ENCODE results near the gene AKT1. TPM values are rescaled to one million over a fixed set of nuclear protein-coding genes. Genes with fewer than 3 reads are reported as not detected.

Gene AKT1
- total and polyA plus RNA-seq, 2 of the 13 experiments (the other 11 are each of a cell fraction or from before 2014, with no cell fraction given) = 96.2 to 116 TPM

- TF ChIP-seq ZUFSP (CRISPR knock-in tag; IDR thresholded peaks at IDR 0.05; ENCODE audit: borderline replicate concordance) = no peak
- TF ChIP-seq, protein P1, sequence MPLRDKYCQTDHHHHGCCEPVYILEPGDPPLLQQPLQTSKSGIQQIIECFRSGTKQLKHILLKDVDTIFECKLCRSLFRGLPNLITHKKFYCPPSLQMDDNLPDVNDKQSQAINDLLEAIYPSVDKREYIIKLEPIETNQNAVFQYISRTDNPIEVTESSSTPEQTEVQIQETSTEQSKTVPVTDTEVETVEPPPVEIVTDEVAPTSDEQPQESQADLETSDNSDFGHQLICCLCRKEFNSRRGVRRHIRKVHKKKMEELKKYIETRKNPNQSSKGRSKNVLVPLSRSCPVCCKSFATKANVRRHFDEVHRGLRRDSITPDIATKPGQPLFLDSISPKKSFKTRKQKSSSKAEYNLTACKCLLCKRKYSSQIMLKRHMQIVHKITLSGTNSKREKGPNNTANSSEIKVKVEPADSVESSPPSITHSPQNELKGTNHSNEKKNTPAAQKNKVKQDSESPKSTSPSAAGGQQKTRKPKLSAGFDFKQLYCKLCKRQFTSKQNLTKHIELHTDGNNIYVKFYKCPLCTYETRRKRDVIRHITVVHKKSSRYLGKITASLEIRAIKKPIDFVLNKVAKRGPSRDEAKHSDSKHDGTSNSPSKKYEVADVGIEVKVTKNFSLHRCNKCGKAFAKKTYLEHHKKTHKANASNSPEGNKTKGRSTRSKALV (CRISPR knock-in tag; IDR thresholded peaks at IDR 0.05) = no peak
- TF ChIP-seq MAF1 (CRISPR knock-in tag; IDR thresholded peaks at IDR 0.05; ENCODE audit: borderline replicate concordance) = no peak
- TF ChIP-seq, protein P2, sequence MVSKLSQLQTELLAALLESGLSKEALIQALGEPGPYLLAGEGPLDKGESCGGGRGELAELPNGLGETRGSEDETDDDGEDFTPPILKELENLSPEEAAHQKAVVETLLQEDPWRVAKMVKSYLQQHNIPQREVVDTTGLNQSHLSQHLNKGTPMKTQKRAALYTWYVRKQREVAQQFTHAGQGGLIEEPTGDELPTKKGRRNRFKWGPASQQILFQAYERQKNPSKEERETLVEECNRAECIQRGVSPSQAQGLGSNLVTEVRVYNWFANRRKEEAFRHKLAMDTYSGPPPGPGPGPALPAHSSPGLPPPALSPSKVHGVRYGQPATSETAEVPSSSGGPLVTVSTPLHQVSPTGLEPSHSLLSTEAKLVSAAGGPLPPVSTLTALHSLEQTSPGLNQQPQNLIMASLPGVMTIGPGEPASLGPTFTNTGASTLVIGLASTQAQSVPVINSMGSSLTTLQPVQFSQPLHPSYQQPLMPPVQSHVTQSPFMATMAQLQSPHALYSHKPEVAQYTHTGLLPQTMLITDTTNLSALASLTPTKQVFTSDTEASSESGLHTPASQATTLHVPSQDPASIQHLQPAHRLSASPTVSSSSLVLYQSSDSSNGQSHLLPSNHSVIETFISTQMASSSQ (IDR thresholded peaks at IDR 0.05; ENCODE audit: low read depth) = no peak
- TF ChIP-seq, protein P2 (CRISPR knock-in tag; IDR thresholded peaks at IDR 0.05; ENCODE audit: borderline replicate concordance) = peak; percentile 54
- TF ChIP-seq ZNF256 (CRISPR knock-in tag; conservative IDR thresholded peaks at IDR 0.05) = 0 out of 2 replicates have a peak, but pooled peaks have one; percentile 31
- no peak; the same call in 1 of the 2 replicates for TF ChIP-seq HOMEZ (CRISPR knock-in tag; IDR thresholded peaks at IDR 0.05; ENCODE audit: low read depth)
- TF ChIP-seq, protein P3, sequence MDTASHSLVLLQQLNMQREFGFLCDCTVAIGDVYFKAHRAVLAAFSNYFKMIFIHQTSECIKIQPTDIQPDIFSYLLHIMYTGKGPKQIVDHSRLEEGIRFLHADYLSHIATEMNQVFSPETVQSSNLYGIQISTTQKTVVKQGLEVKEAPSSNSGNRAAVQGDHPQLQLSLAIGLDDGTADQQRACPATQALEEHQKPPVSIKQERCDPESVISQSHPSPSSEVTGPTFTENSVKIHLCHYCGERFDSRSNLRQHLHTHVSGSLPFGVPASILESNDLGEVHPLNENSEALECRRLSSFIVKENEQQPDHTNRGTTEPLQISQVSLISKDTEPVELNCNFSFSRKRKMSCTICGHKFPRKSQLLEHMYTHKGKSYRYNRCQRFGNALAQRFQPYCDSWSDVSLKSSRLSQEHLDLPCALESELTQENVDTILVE (CRISPR knock-in tag; IDR thresholded peaks at IDR 0.05) = 0 out of 2 replicates have a peak, but pooled peaks have one; percentile 42
- TF ChIP-seq ZNF619 (CRISPR knock-in tag; IDR thresholded peaks at IDR 0.05) = no peak
- TF ChIP-seq ZBTB1 (CRISPR knock-in tag; IDR thresholded peaks at IDR 0.05; ENCODE audit: borderline replicate concordance) = no peak
- TF ChIP-seq THAP11 (CRISPR knock-in tag; IDR thresholded peaks at IDR 0.05) = no peak
- TF ChIP-seq, protein P4, sequence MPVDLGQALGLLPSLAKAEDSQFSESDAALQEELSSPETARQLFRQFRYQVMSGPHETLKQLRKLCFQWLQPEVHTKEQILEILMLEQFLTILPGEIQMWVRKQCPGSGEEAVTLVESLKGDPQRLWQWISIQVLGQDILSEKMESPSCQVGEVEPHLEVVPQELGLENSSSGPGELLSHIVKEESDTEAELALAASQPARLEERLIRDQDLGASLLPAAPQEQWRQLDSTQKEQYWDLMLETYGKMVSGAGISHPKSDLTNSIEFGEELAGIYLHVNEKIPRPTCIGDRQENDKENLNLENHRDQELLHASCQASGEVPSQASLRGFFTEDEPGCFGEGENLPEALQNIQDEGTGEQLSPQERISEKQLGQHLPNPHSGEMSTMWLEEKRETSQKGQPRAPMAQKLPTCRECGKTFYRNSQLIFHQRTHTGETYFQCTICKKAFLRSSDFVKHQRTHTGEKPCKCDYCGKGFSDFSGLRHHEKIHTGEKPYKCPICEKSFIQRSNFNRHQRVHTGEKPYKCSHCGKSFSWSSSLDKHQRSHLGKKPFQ (CRISPR knock-in tag; IDR thresholded peaks at IDR 0.05; ENCODE audit: insufficient replicate concordance) = peak; percentile 31
- peak; percentile 89; the same call in 1 of the 2 replicates for TF ChIP-seq ZBTB7A (CRISPR knock-in tag; IDR thresholded peaks at IDR 0.05)
Measured at GRCh38 chr14:104768437-104769323, 26.9 kb downstream of the AKT1 start (continued).
